Left renal pelvis (tissue), 4 donors: ENCODE measurements around the gene ATP11A. TPM values are rescaled to one million over a fixed set of nuclear protein-coding genes. Genes with fewer than 3 reads are reported as not detected.

Experiments used
- DNase-seq, 4 donors: peaks; one replicate each; pipeline ENCODE4 v3.0.0-alpha.2; 2013; ENCODE audit warnings: low read depth in 4 of 4, low spot score in 3 of 4
- polyA plus RNA-seq, 4 donors: library from polyadenylated mRNA; unstranded; fragments of 120-200 nt; gene quantifications; one replicate each; pipeline ENCODE4 v1.2.1, GENCODE V29; 2013; ENCODE audit not compliant: insufficient read length in 4 of 4

The ATP11A gene
- polyA plus RNA-seq, 4 donors: 26.6 to 49.9 (median 46.8) TPM

DNA sequence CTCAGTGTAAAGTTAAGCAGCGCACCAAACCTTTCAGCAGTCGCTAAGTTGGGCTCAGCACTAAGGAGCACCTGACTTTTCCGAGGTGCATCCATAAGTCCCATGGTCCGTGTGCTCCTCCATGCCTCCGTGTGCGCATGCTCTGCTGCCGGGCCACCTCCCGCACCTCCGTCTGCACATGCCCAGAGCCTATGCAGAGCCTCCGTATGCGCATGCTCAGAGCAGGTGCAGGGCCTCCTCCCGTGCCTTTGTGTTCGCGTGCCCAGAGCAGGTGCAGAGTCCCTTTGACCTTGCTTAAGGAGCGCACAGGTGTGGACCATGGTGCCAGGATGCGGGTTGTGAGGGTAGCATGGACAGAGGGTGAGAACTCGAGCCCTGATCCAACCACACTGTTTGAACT is 46.0 kb downstream of the ATP11A start:
- DNase-seq: no peak

DNA sequence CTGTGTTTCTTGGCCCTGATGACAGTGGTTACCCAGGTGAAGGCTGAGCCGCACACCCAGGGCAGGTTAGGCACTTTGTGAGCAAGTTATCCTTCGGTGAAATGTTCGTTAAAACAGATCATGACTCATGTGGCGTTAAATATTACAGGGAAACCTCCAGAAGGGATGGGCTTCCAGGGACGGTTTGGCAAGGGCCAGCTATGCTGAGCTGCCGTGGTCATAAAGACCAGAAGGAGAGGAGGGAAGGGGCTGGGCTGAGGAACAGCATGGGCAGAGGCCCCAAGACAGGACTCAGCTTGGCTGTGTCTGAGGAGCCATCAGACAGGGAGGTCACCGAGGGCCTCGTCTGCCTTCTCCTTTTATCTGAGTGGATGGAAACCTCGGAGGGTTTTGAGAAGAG is 47.5 kb downstream of the ATP11A start:
- no peak for DNase-seq

DNA sequence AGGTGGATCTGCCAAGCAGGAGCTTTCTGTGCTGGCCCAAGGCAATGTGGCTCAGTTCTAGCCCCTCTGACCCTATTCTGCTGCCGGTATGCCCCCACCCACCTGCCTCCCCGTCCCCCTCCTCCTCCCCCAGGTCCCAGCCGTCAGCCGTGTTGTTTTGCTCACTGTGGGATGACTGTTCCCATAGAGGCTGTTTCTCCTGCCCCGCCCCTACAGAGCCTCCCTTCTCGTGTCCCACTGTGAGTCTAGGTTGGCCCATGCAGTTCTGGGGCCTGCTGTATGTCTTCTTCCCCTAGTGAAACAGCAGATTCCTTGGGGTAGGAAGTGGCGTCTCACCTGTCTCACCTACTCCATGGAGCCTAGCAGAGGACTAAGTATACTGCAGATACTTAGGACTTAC is 48.8 kb downstream of the ATP11A start:
- DNase-seq: no peak

DNA sequence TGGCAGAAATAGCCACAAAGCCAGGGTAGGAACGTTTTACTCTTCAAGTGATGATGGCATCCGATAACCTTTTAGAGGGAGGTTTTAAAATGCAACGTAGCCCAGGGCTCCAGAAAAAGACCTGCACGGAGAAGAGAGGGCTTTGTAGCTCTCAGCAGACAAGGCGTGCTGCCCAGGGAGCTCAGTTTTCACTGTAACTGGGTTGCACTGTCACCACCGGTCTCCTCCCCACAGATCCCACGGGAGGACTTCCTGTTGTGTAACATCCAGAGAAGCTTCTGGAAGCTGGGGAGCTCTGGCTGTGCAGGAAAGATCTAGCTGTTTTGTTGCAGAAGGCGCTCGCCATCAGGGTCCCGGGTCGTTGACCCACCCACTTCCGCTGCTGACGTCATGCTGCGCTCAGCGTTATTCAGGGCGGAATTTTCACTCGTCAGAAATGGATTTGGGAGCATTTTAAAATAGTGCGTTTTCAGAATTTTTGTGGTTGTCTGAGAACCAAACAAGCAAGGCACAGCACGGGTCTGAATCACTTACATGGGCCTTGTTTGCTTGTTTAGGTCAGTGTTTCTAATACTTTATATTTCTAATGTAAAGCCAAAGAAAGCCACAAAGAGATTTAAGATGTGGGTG is 50.8 kb downstream of the ATP11A start:
- no peak for DNase-seq

DNA sequence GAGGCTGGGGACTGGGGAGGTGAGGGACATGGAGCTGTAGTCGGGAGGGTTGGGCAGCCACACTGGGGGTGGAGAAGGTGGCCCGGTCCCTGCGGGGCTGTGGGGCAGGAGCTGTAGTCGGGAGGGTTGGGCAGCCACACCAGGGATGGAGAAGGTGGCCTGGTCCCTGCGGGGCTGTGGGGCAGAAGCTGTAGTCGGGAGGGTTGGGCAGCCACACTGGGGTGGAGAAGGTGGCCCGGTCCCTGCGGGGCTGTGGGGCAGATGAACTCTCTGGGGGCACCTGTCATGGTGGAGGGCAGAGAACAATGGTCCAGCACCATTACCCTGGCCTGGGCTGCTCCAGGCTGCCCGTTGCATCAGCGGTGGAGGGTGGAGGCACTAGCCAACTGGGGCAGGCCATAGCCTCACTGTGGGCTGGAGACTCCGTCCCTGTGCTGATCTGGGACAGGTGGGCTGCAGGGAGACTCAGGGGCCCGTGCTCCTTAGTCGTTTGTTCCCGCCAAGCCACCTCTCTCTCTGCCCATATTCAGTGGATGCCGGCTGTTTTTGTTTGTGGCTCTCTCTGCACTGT is 51.4 kb downstream of the ATP11A start:
- no peak for DNase-seq

DNA sequence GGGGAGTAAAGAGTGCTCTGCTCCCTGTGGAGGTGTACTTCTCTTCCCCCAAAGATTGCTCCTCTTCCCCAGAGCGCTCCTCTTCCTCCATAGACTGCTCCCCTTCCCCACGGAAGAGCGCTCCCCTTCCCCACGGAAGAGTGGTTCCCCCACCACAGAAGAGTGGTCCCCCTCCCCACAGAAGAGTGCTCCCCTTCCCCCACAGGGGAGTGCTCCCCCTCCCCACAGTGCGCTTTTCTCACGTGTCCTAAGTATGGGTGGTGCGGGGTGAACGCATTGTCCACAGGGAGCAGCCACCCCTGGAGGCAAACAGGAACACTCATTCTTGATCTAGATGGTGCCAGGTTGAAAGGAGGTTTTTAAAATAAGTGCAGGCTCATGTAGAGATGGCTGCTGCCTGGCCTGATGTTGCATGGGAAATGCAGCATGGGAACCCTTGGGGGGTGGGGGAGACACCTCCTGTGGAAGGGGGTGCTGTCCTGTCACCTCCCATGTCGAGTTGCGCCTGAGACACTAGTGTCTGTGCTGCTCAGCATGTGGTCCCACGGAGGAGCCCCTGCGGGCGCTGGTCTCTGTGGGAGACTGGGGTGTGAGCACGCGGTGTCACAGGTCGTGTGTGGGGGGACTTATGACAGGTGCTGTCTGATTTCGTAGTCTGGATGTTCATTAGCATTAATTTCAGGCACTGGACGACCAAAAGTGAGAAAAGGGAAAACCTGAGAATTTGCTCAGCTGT is 52.2 kb downstream of the ATP11A start:
- no peak for DNase-seq

DNA sequence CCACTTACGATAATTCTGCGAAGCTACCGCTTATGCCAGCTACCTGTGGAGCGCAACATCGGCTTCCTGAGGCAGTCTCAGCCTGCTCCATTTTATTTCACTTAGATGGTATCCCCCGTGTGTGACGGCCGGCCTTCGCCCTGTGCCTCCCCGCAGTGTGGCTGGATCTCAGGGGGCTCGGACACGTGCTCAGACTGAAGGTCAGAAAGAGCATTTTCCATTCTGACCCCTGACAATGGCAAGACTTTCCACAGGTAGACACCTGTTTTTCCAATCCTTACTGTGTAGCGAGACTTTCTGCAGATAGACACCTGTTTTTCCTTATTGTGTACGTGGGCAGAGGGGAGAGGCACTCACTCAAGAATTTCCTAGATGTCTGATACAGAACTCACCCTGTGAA is 52.7 kb downstream of the ATP11A start:
- no peak for DNase-seq

DNA sequence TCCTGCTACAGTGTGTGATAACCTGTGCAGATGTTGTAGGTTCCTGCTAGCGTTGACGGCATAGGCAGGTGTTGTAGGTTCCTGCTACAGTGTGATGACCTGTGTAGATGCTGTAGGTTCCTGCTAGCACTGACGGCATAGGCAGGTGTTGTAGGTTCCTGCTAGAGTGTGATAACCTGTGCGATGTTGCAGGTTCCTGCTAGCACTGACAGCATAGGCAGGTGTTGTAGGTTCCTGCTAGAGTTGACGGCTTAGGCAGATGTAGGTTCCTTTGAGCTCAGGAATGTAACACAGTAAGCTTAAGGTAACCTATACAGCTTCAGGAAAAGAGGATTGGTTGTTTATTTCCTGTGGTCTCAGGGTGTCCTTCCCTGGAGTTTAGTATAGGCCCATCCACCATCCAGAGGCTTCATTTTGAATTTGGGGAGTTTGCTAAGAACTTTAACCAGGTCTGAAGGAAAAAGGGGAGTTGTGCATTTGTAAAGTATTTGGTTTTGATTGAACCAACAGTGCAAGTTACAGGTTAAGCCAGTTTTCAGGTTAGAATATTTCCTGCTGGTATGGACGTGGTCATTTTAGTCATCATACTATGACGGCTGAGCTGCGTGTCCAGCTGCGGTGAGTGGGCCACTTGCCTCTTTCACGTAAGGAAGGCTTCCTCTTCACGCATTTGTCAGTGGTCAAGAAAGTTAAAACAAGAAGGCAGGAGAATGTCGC is 53.8 kb downstream of the ATP11A start:
- no peak for DNase-seq

DNA sequence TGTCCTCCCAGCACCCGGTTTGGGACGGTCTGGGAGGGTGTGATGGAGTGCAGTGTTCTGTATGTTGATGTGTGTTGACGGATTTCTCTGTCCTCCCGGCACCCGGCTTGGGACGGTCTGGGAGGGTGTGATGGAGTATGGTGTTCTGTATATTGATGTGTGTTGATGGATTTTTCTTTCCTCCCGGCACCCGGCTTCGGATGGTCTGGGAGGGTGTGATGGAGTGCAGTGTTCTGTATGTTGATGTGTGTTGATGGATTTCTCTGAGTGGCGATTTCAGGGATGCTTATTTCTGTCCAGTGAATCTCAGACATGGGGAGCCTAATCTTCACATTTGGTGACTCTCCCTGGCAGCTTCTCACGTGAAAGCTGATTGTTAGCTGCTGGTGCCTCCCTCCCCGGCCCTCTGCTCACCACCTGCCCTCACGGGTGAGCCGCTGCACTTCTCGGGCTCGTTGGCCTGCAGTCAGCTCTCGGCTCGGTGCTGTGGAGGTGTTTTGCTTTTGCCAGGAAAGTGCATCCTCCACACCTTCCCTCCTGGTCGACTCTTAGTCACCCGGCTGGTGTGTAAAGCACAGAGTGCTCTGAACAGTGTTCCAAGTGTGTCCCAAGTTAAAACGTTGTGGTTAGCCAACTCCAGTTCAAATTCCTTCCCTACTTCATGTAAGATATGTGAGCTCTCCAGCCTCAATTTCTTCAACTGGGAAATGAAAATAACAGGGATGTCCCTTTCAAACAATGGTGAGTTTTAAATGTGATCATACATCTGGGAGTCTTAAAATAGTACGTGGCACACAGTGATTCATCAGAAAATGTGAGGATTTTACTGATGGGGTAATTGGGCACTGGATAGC is 54.6 kb downstream of the ATP11A start:
- no peak for DNase-seq

DNA sequence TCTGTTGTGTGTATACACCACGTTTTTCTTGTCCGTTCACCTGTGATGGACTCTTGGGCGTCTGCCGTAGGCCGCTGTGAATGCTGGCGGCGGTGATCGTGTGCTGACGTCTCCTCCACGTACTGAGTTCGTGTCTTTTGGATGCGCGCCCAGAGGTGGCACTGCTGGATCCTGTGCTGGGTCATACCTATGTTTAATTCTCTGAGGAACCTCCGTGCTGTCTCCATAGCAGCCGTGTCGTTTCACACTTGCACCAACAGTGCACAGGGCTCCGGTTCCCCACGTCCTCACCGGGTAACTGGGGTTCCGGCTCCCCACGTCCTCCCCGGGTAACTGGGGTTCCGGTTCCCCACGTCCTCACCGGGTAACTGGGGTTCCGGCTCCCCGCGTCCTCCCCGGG is 56.2 kb downstream of the ATP11A start:
- DNase-seq: no peak

DNA sequence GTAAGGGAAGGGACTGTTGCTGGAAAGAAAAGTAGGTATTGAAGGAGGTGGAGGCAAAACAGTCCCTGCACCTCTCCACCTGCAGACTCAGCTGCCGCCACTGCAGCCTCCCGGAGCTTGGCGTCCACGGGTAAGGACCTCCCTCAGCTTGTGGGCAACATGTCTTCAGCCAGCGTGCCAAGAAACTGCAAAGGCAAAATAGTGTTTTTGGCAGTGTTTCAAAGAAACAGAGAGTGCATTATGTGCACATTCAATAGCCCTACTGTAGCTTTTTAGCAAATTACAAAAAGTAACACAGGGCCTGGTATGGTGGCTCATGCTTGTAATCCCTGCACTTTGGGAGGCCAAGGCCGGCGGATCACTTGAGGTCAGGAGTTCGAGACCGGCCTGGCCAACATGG is 57.4 kb downstream of the ATP11A start:
- DNase-seq: no peak

DNA sequence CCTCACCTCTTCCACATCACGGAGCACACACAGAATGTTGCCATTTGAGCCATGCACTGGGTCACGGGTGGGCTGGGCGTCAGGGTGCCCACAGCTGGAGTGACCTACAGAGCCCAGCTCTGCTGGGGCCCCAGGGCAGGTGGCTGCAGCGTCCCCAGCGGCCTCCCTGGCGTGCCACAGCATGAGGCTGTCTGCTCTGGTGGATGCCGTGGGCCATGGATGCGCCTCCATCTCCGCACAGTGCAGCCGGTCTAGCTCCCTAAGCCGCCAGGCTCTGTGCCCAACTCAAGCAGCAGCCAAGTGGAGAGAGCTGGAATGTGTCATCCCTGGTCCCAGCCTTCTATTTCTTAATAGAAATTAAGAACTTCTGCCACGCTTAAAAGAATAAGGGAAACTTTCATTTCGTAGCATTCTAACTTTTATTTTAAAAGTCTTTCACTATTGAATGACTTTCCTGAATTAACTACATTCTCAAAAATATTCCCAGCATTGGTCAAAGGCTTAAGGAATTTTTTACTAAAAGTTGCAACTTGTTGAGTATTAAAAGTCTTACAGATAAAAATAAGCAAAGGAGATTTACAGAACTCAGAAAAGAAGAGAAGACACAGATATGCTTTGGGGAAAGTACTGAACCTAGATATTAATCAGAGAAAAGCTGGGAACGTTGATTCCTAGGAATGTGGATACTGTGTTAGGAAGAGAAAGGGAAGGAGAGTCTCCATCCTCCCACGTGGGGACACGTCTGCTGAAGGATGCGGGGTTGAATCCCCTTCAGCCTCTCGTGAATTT is 59.3 kb downstream of the ATP11A start:
- DNase-seq: no peak

DNA sequence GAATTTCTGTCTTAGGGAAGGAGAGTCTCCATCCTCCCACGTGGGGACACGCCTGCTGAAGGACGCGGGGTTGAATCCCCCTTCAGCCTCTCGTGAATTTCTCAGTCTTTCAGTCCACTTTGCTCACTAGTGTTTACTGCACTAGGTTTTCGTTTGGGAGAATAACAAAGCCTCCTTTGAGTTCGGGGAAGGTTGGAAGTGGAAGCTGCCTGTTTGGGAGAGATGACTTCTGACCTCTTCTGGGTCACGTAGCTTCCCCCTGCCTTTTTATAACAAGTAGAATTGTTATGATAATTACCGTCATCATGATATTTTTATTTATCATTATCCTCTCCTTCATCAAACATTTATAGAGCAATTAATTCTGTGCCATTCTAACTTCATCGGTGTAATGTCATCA is 60.7 kb downstream of the ATP11A start:
- no peak for DNase-seq

DNA sequence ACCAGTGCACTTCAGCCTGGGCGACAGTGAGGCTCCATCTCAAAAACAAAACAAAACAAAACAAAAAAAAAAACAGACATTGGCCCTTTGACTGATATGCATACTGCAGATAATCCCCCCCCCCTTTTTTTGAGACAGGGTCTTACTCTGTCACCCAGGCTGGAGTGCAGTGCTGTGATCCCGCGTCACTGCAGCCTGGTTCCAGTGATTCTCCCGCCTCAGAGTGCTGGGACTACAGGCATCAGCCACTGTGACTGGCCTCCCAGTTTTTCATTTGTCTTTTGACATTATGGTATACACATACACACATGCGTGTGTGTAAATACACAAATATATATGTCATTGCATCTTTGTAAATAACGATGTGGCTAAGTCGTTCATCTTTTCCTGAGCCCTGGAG is 61.8 kb downstream of the ATP11A start:
- no peak for DNase-seq

DNA sequence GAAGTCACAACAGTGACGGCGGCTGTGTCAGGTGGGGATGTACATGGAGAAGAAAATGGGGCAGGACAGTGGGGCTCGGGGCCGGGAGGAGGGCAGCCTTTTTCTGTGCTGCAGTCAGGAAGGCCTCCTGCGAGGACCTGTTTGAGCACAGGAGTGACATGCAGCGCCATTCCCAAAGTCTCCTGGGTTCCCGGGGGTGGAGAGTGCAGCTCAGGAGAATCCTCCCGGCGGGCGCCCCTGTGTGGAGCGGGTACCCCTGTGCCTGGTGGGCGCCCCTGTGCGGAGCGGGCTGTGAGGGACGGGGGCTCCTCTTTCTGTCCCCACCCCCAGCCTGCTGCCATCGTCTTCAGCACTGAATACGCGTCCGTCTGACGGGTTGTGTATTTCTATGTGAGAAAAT is 62.4 kb downstream of the ATP11A start:
- no peak for DNase-seq

DNA sequence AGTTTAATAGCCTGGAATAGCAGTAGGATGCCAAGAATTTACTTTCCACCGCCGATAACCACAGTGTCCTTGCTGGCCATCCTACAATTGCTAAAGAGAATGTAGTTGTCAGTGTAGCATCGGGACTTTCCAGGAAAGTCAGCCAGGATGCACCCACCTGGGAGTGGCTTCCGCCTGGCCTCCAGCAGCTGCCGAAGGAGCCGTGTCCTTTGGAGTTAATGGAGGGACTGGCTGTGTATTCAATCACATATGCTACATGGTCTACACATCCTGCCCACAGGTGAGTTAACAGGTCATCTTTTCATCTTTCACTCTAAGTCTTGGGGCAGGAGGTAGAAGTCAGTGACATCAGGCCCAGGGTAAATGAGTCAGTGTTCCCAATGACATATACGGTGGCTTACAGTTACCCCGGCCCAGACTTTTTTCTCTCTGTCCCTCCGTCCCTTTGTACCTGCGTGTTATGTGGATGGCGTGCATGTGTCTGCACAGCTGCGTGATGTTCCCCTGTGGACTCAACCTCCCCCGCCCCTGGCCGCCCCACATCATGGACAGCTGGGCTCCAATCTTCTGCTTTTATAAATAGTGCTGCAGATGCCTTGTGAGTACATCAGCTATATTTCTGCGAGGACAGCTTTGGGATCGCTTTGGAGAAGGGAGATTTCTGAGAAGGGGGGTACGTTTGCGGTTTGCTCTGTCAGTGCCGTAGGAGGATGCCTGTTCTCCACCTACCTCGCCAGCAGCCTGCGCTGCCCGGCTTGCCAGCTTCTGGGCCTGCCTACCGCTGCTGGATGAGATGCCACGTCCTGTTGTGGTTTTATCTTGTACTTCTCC is 63.1 kb downstream of the ATP11A start:
- DNase-seq: no peak

DNA sequence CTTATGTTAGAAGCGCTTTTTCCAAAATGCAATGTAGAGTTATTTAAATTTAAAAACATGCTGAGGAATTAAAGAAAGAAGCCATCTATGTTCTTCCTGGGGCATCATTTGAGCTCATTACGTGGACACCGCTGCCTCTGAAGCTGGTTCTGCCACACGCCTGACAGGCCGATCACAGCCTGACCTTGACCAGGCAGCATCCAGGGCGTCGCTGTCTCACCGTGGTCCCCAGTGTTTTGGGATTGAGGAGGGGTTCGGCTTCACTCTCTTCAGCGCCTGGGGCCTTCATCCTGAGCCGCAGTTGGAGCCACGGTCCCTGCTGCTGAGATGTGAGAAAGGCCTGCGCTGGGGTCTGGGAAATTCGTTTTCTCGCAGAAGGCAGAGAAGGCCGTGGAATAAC is 64.0 kb downstream of the ATP11A start:
- no peak for DNase-seq

DNA sequence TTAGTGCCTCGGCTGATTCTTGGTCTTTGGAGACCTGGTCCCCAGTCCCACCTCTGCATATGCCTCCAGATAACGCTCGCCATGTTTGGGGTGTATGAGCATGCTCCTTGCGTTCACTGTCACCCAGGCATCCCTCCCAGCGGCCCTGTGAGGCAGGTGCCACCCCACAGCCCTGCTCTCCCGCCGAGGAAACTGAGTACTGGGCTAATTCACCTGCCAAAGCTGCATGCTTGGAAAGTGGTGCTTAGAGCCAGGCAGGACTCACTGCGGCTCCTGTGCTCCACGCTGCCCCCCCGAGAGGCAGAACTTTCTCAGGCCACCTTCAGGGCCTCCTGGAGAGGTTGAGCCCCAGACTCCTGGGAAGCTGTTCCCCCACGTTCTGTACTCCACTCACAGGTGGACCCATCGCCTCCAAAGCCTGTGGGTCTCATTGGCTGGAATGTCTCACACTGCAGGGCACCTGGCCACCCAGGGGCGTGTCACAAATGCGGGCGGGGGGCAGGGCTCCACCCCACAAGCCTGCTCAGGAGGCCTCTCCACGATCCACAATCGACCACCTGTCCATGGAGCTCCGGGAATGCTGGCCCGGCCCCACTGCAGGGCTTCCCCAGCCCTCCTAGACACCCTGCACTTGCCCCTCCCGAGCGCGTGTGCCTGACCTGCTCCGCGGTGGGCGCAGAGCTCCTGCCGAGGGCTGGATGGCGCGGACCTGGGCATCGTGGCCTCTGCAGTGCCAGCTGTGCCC is 64.6 kb downstream of the ATP11A start:
- DNase-seq: no peak
